K562 (cell line): ENCODE results near the gene ANKMY1. TPM values are rescaled to one million over a fixed set of nuclear protein-coding genes. Genes with fewer than 3 reads are reported as not detected.

ENCODE experiments used
- ATAC-seq: fragments of 200-7000 bp; cut with Tn5 transposase; 3 replicates; pipeline ENCODE4 v1.9.1; 2020; ENCODE audit warnings: moderate library complexity
- BruUV-seq: library from RNA; stranded (reverse); fragments of 400-500 nt; replicated peaks from 2 replicates; lab custom pipeline; 2021; lab: Mats Ljungman, UMichigan
- CTCF ChIA-PET: fragments of 300-600 bp; formaldehyde crosslinking; extraction: SDS; loops from one replicate; lab custom pipeline; 2021; ENCODE audit warnings: low intra/inter-chr PET ratio; lab: Yijun Ruan, JAX
- POLR2A ChIA-PET: fragments of 300-600, 350-650 bp; sonication (Branson Sonifier 250); formaldehyde crosslinking; extraction: SDS; loops from one replicate; lab custom pipeline; 2021; ENCODE audit warnings: antibody characterized with exemption, inconsistent platforms; lab: Yijun Ruan, JAX
- DNase-seq, 4 experiments: peaks; one replicate each; pipeline versions ENCODE4 v3.0.0 to v3.0.0-alpha.2; 2011 to 2018; ENCODE audit warnings: low spot score in 3 of 4, mixed read lengths in 3 of 4; ENCODE audit errors: extremely low read depth in 1 of 4
- FAIRE-seq: peaks from 2 replicates; lab custom pipeline; 2011; peaks lifted over from hg19 to GRCh38; lab: Jason Lieb, UNC
- H2AFZ ChIP-seq: 2 replicates; pipeline ENCODE4 v1.6.0; 2011; ENCODE audit warnings: low read depth, low read length, control low read depth, inconsistent platforms
- H3K27ac ChIP-seq: fragments of 200-600 bp; 3 replicates; pipeline ENCODE4 v1.8.0; 2011; ENCODE audit warnings: low read depth, mild to moderate bottlenecking, control low read depth, inconsistent platforms, low read length, moderate library complexity, mixed read lengths; ENCODE audit errors: extremely low read depth
- H3K27me3 ChIP-seq, 2 experiments: fragments of 300-600 bp in 1 of 2; 2 replicates in 1 of 2; 3 replicates in 1 of 2; pipeline versions ENCODE4 v1.6.0 to v1.8.0; 2011; ENCODE audit warnings: inconsistent platforms in 2 of 2, low read length in 2 of 2, mild to moderate bottlenecking in 1 of 2, mixed read lengths in 1 of 2, moderate library complexity in 1 of 2; ENCODE audit not compliant: control insufficient read depth in 2 of 2, insufficient read depth in 2 of 2
- H3K36me3 ChIP-seq: fragments of 300-600 bp; 3 replicates; pipeline ENCODE4 v1.8.0; 2011; ENCODE audit warnings: mild to moderate bottlenecking, low read length, inconsistent platforms; ENCODE audit not compliant: control insufficient read depth, insufficient read depth
- H3K4me1 ChIP-seq, 2 experiments: fragments of 200-600 bp in 1 of 2; replicated peaks in 1 of 2; 2 replicates in 1 of 2; 3 replicates in 1 of 2; pipeline versions ENCODE4 v1.5.1 to v1.8.0; 2011; ENCODE audit warnings: inconsistent platforms in 2 of 2, low read length in 2 of 2, mild to moderate bottlenecking in 1 of 2, mixed read lengths in 1 of 2, moderate library complexity in 1 of 2; ENCODE audit not compliant: control insufficient read depth in 2 of 2, insufficient read depth in 2 of 2
- H3K4me2 ChIP-seq: 2 replicates; pipeline ENCODE4 v1.6.1; 2011; ENCODE audit warnings: low read length, control low read depth, inconsistent platforms, mixed read lengths; ENCODE audit not compliant: insufficient read depth
- H3K4me3 ChIP-seq: fragments of 200-600 bp; sonication (generic), shearing (Covaris generic); 2 replicates; pipeline ENCODE4 v1.5.1; 2016; ENCODE audit warnings: control low read depth, inconsistent platforms
- H3K79me2 ChIP-seq: fragments of 200-600 bp; 3 replicates; pipeline ENCODE4 v1.8.0; 2011; ENCODE audit warnings: low read length, inconsistent platforms; ENCODE audit not compliant: control insufficient read depth, insufficient read depth
- H3K9ac ChIP-seq, 2 experiments: 2 replicates each; pipeline versions ENCODE4 v1.6.0 to v1.6.1; 2011; ENCODE audit warnings: low read depth in 2 of 2, low read length in 2 of 2, control low read depth in 1 of 2, inconsistent platforms in 1 of 2, mild to moderate bottlenecking in 1 of 2, mixed read lengths in 1 of 2; ENCODE audit not compliant: insufficient read depth in 1 of 2
- H3K9me1 ChIP-seq: one replicate; pipeline ENCODE4 v1.6.0; 2011; ENCODE audit warnings: inconsistent platforms, mild to moderate bottlenecking, low read length, moderate library complexity; ENCODE audit not compliant: control insufficient read depth, insufficient read depth
- H3K9me3 ChIP-seq: replicated peaks from 2 replicates; pipeline ENCODE4 v1.5.1; 2011; ENCODE audit warnings: low read depth, low read length, inconsistent platforms; ENCODE audit not compliant: control insufficient read depth, insufficient read depth
- H4K20me1 ChIP-seq: replicated peaks from 2 replicates; pipeline ENCODE4 v1.6.1; 2011; ENCODE audit warnings: low read length, inconsistent platforms, mixed read lengths; ENCODE audit not compliant: control insufficient read depth, insufficient read depth
- BDP1 ChIP-seq: IDR thresholded peaks from 3 replicates; pipeline ENCODE4 v1.6.1; 2011; ENCODE audit not compliant: insufficient read length, insufficient read depth
- CC2D1A ChIP-seq: fragments of 450-650 bp; IDR thresholded peaks from 2 replicates; pipeline ENCODE4 v1.6.1; 2017; ENCODE audit warnings: mild to moderate bottlenecking
- COPS2 ChIP-seq: fragments of 450-650 bp; conservative IDR thresholded peaks from 2 replicates; pipeline ENCODE4 v1.6.1; 2016; ENCODE audit warnings: mild to moderate bottlenecking, moderate library complexity
- FOXM1 ChIP-seq, 2 experiments: fragments of 450-650 bp in 1 of 2; sonication (generic) in 1 of 2; formaldehyde crosslinking in 1 of 2; IDR thresholded peaks; 2 replicates each; pipeline versions ENCODE4 v1.6.1 to v1.9.0; 2017 to 2022; ENCODE audit warnings: low read depth in 2 of 2, mild to moderate bottlenecking in 2 of 2, missing genetic modification reagents in 1 of 2, moderate library complexity in 1 of 2
- ILK ChIP-seq: fragments of 450-650 bp; IDR thresholded peaks from 2 replicates; pipeline ENCODE4 v1.6.1; 2016; ENCODE audit warnings: missing genetic modification characterization, low read depth, mild to moderate bottlenecking, missing compliant biosample characterization, moderate library complexity, borderline replicate concordance
- MTA3 ChIP-seq: fragments of 450-650 bp; formaldehyde crosslinking; IDR thresholded peaks from 2 replicates; pipeline ENCODE4 v1.6.1; 2017; ENCODE audit warnings: mild to moderate bottlenecking, borderline replicate concordance
- SRF ChIP-seq, 2 experiments: fragments of 250-450, 450-650 bp in 1 of 2; sonication (Bioruptor Pico) in 1 of 2; sonication (generic) in 1 of 2; formaldehyde crosslinking; IDR thresholded peaks; 2 replicates each; pipeline versions ENCODE4 v1.5.0 to v1.5.1; 2020 to 2022; ENCODE audit warnings: mild to moderate bottlenecking in 1 of 2, missing genetic modification reagents in 1 of 2
- ZNF143 ChIP-seq: sonication (generic); formaldehyde crosslinking; IDR thresholded peaks from 2 replicates; pipeline ENCODE4 v1.9.0; 2022; ENCODE audit warnings: mild to moderate bottlenecking, missing genetic modification reagents
- ZNF253 ChIP-seq: fragments of 250-450 bp; sonication (Bioruptor Pico); conservative IDR thresholded peaks from 2 replicates; pipeline ENCODE4 v1.6.1; 2021; ENCODE audit warnings: mild to moderate bottlenecking
- ZNF586 ChIP-seq: fragments of 450-650 bp; formaldehyde crosslinking; conservative IDR thresholded peaks from 2 replicates; pipeline ENCODE4 v1.4.0; 2020; ENCODE audit warnings: mild to moderate bottlenecking, moderate library complexity
- WGBS: fragments of 100-300 bp; shearing (Covaris generic); methylation state at CpG from one replicate; pipeline ENCODE4 v1.1.6; 2016; ENCODE audit warnings: low coverage, mixed read lengths; ENCODE audit not compliant: insufficient coverage; ENCODE audit errors: missing lambda C conversion rate; 5-methylcytosine and 5-hydroxymethylcytosine counted together
- in situ Hi-C: fragments of 300-500 bp; cut with MboI; formaldehyde crosslinking; loops from 4 replicates; pipeline ENCODE4 v1.15.0; 2018; ENCODE audit warnings: inconsistent platforms, mixed read lengths
- intact Hi-C: fragments of 100-400 bp; cut with micrococcal nuclease; formaldehyde crosslinking; loops from 2 replicates; pipeline ENCODE4 v1.14.2; 2022
- polyA plus RNA-seq, 8 experiments: library from polyadenylated mRNA; depleted of rRNA in 4 of 8; stranded (reverse) in 5 of 8; unstranded in 3 of 8; fragments of >200 nt; fragmentation: Nextera tagmentation in 2 of 8; fragmentation: Illumina TruSeq in 1 of 8; extraction: Ambion mirVana in 2 of 8; extraction: Trizol in 1 of 8; gene quantifications; 2 replicates each; pipeline versions ENCODE4 v1.2.1 to v1.2.3, GENCODE V29; 2011 to 2014; ENCODE audit warnings: inconsistent platforms in 1 of 8, missing spikeins in 1 of 8
- total RNA-seq, 7 experiments: library from RNA; depleted of rRNA in 6 of 7; stranded (reverse); fragments of >200 nt in 6 of 7; fragmentation: Illumina TruSeq in 2 of 7; extraction: Trizol in 2 of 7; gene quantifications; 2 replicates each; pipeline versions ENCODE4 v1.2.1 to v1.2.3, GENCODE V29; 2011 to 2021; ENCODE audit warnings: low replicate concordance in 1 of 7
- TF ChIP-seq, protein P1 (sequence below): sonication (generic); formaldehyde crosslinking; IDR thresholded peaks from 2 replicates; pipeline ENCODE4 v1.9.0; 2022; ENCODE audit warnings: mild to moderate bottlenecking, missing genetic modification reagents
- TF ChIP-seq, protein P2 (sequence below): fragments of 250-450 bp; sonication (Bioruptor Pico); IDR thresholded peaks from 2 replicates; pipeline ENCODE4 v1.8.0; 2022; ENCODE audit warnings: inconsistent platforms, mild to moderate bottlenecking, moderate library complexity, borderline replicate concordance

ANKMY1 gene
- total and polyA plus RNA-seq, 9 of the 15 experiments (the other 6 are each of a cell fraction or from before 2014, with no cell fraction given), result 0.75 to 15.1 (median 11.7) TPM

DNA sequence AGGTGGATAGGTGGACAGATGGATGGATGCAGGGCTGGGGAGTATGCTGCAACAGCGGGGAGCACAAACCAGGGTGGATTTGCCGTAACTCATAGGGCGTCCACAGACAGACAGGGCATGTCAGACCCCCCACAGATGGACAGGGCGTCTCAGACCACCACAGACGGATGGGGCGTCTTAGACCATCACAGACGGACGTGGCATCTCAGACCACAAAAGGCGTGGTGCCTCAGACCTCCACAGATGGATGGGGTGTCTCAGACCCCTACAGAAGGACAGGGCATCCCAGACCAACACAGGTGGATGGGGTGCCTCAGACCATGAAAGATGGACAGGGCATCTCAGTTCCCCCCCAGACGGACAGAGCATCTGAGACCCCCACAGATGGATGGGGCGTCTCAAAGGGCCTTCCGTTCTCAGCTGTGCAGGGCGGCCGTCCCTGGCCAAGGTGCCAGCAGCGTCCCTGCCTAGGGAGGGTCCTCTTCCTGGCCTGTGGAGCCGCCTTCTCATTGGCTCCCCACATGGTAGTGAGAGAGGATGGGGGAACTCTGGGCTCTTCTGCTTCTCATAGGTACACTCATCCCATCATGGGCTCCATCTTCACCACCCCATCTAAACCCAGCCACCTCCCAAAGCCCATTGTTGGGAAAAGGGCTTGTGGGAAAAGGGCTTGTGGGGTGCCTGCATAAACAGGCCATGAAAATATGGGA lies 2.1 kb downstream of the ANKMY1 start:
- no peak for DNase-seq
- Histone ChIP-seq H2AFZ (no peak overlapping the region), H3K9ac (no peak overlapping the region), H4K20me1 (no peaks in the 10 kb centered on the region), H3K9me3 (peaks cover 3% of the 10 kb centered on the region; the same call in 1 of the 2 replicates), H3K4me3 (no peak overlapping the region), H3K4me2 (no peak overlapping the region), H3K4me1 (peaks cover 9 to 31% of the 10 kb centered on the region in 2 experiments; a peak in 4 of 5 replicates), H3K36me3 (peaks cover 53% of the 10 kb centered on the region), H3K79me2 (peaks cover 51% of the 10 kb centered on the region), H3K27ac (no peak overlapping the region), H3K9me1 (no peaks in the 10 kb centered on the region), H3K27me3 (no peaks in the 10 kb centered on the region)
- no peak for ATAC-seq
- CTCF ChIA-PET, result no interaction called here
- intact Hi-C loops, result no loop called here
- no TSS peak for BruUV-seq
- POLR2A ChIA-PET, result interaction anchor here (1.1 kb wide), 1 partner anchor 34 kb away, joined by 4 read pairs; no protein-coding TSS in a partner anchor
- in situ Hi-C loops, result no loop called here
- FAIRE-seq, result no peak
- 97% methylated on average over 10 of the region's 16 CpGs for WGBS
- TF ChIP-seq MTA3, result no peak
- TF ChIP-seq FOXM1 (IDR thresholded peaks at IDR 0.05; ENCODE audit: low read depth), result no peak
- no peak for TF ChIP-seq FOXM1 (CRISPR knock-in tag; IDR thresholded peaks at IDR 0.05; ENCODE audit: low read depth)
- TF ChIP-seq, protein P1, sequence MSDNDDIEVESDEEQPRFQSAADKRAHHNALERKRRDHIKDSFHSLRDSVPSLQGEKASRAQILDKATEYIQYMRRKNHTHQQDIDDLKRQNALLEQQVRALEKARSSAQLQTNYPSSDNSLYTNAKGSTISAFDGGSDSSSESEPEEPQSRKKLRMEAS, result no peak
- no peak for TF ChIP-seq BDP1
- no peak for TF ChIP-seq ZNF143 (CRISPR knock-in tag)
- no peak for TF ChIP-seq ZNF253 (CRISPR knock-in tag)
- TF ChIP-seq SRF (CRISPR knock-in tag; IDR thresholded peaks at IDR 0.05), result no peak
- TF ChIP-seq CC2D1A, result no peak
- TF ChIP-seq, protein P2, sequence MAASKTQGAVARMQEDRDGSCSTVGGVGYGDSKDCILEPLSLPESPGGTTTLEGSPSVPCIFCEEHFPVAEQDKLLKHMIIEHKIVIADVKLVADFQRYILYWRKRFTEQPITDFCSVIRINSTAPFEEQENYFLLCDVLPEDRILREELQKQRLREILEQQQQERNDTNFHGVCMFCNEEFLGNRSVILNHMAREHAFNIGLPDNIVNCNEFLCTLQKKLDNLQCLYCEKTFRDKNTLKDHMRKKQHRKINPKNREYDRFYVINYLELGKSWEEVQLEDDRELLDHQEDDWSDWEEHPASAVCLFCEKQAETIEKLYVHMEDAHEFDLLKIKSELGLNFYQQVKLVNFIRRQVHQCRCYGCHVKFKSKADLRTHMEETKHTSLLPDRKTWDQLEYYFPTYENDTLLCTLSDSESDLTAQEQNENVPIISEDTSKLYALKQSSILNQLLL (CRISPR knock-in tag), result no peak
- TF ChIP-seq COPS2, result no peak
- no peak for TF ChIP-seq ZNF586 (CRISPR knock-in tag)
- TF ChIP-seq ILK, result no peak
